ENCODE measurements around the gene IFRD2.
"Not testable (repeated sequence)": the region's sequence is repeated elsewhere in the genome, so short reads cannot be mapped to it uniquely, and the experiment has no call there.

IFRD2 gene

GRCh38 chr3:50263478-50264382 is 28.5 kb downstream of the IFRD2 start:
- TF ChIP-seq JUND (IDR thresholded peaks at IDR 0.05; ENCODE audit: low read depth) = no peak
- no peak for DNase-seq (ENCODE audit: low read depth in 1 of 2, low spot score in 1 of 2)
- in situ Hi-C loops (cut with HindIII; ENCODE audit: low pct_unique_long_range_greater_than_20kb, low sequenced_read_pairs) = no loop called here

GRCh38 chr3:50262778-50263177 is 29.5 kb downstream of the IFRD2 start:
- no peak for TF ChIP-seq JUND (IDR thresholded peaks at IDR 0.05; ENCODE audit: low read depth)
- in situ Hi-C loops (cut with HindIII; ENCODE audit: low pct_unique_long_range_greater_than_20kb, low sequenced_read_pairs) = no loop called here
- DNase-seq (ENCODE audit: low read depth in 1 of 2, low spot score in 1 of 2) = no peak

- DNase-seq (ENCODE audit: low read depth in 1 of 2, low spot score in 1 of 2); in situ Hi-C loops (cut with HindIII; ENCODE audit: low pct_unique_long_range_greater_than_20kb, low sequenced_read_pairs): not testable (repeated sequence)
Observed at GRCh38 chr3:50262200-50262599, 30.0 kb downstream of the IFRD2 start.

GRCh38 chr3:50261505-50261904 is 30.7 kb downstream of the IFRD2 start:
- in situ Hi-C loops (cut with HindIII; ENCODE audit: low pct_unique_long_range_greater_than_20kb, low sequenced_read_pairs) = no loop called here
- no peak for TF ChIP-seq JUND (IDR thresholded peaks at IDR 0.05; ENCODE audit: low read depth)
- no peak for DNase-seq (ENCODE audit: low read depth in 1 of 2, low spot score in 1 of 2)

- no peak for DNase-seq (ENCODE audit: low read depth in 1 of 2, low spot score in 1 of 2)
- TF ChIP-seq JUND (IDR thresholded peaks at IDR 0.05; ENCODE audit: low read depth) = no peak
- in situ Hi-C loops (cut with HindIII; ENCODE audit: low pct_unique_long_range_greater_than_20kb, low sequenced_read_pairs) = no loop called here
Observed at GRCh38 chr3:50260942-50261441, 31.2 kb downstream of the IFRD2 start.

- no peak for TF ChIP-seq JUND (IDR thresholded peaks at IDR 0.05; ENCODE audit: low read depth)
- peak; percentile 87 to 88 for DNase-seq (ENCODE audit: low read depth in 1 of 2, low spot score in 1 of 2)
- in situ Hi-C loops (cut with HindIII; ENCODE audit: low pct_unique_long_range_greater_than_20kb, low sequenced_read_pairs) = no loop called here
Observed at GRCh38 chr3:50260027-50260941, 31.9 kb downstream of the IFRD2 start.

- DNase-seq (ENCODE audit: low read depth in 1 of 2, low spot score in 1 of 2) = no peak
- in situ Hi-C loops (cut with HindIII; ENCODE audit: low pct_unique_long_range_greater_than_20kb, low sequenced_read_pairs) = no loop called here
- no peak for TF ChIP-seq JUND (IDR thresholded peaks at IDR 0.05; ENCODE audit: low read depth)
Observed at GRCh38 chr3:50259432-50260026, 32.7 kb downstream of the IFRD2 start.

GRCh38 chr3:50258979-50259378 is 33.2 kb downstream of the IFRD2 start:
- no peak for TF ChIP-seq JUND (IDR thresholded peaks at IDR 0.05; ENCODE audit: low read depth)
- in situ Hi-C loops (cut with HindIII; ENCODE audit: low pct_unique_long_range_greater_than_20kb, low sequenced_read_pairs) = no loop called here
- DNase-seq (ENCODE audit: low read depth in 1 of 2, low spot score in 1 of 2) = no peak

- TF ChIP-seq JUND (IDR thresholded peaks at IDR 0.05; ENCODE audit: low read depth) = no peak
- in situ Hi-C loops (cut with HindIII; ENCODE audit: low pct_unique_long_range_greater_than_20kb, low sequenced_read_pairs) = no loop called here
- DNase-seq (ENCODE audit: low read depth in 1 of 2, low spot score in 1 of 2) = no peak
Observed at GRCh38 chr3:50258029-50258680, 34.1 kb downstream of the IFRD2 start.

GRCh38 chr3:50256978-50257890 is 35.0 kb downstream of the IFRD2 start:
- TF ChIP-seq JUND (IDR thresholded peaks at IDR 0.05; ENCODE audit: low read depth) = no peak
- peak in 1 of 2 experiments; percentile 72 for DNase-seq (ENCODE audit: low read depth in 1 of 2, low spot score in 1 of 2)
- in situ Hi-C loops (cut with HindIII; ENCODE audit: low pct_unique_long_range_greater_than_20kb, low sequenced_read_pairs) = no loop called here

- no peak for DNase-seq (ENCODE audit: low read depth in 1 of 2, low spot score in 1 of 2)
- no peak for TF ChIP-seq JUND (IDR thresholded peaks at IDR 0.05; ENCODE audit: low read depth)
- in situ Hi-C loops (cut with HindIII; ENCODE audit: low pct_unique_long_range_greater_than_20kb, low sequenced_read_pairs) = no loop called here
Observed at GRCh38 chr3:50255251-50255615, 37.0 kb downstream of the IFRD2 start.
